ENCODE data around the gene E2F4. TPM values are rescaled to one million over a fixed set of nuclear protein-coding genes. Genes with fewer than 3 reads are reported as not detected.

Gene E2F4
- total and polyA plus RNA-seq, 10 donors: 40.8 to 134 (median 68.7) TPM

GRCh38 chr16:67243481-67243880 is 51.5 kb downstream of the E2F4 start:
- intact Hi-C loops (cut with DNase I; ENCODE audit: low total_unique reads): no loop called here
- Histone ChIP-seq H3K36me3 (peaks cover 0 to 46% (median 15%) of the 10 kb centered on the region in 6 donors), H3K27ac (peak overlapping the region; percentile 89 to 96 (median 92)), H3K4me1 (peaks cover 57 to 97% (median 85%) of the 10 kb centered on the region in 6 donors), H3K9me3 (no peaks in the 10 kb centered on the region), H3K4me3 (peak overlapping the region in 5 of 8 donors; percentile 87 to 95 (median 93)), H3K27me3 (replicated peaks in 1 of 7) (peaks cover 0 to 6% (median 0%) of the 10 kb centered on the region in 7 donors)
- TF ChIP-seq CTCF (IDR thresholded peaks at IDR 0.05 in 8 of 11, conservative IDR thresholded peaks at IDR 0.05 in 3 of 11): no peak
- no peak for TF ChIP-seq POLR2A (IDR thresholded peaks at IDR 0.05)
- no peak for TF ChIP-seq POLR2AphosphoS5 (IDR thresholded peaks at IDR 0.05)
- WGBS, 5 donors: 56 to 76% (median 67%) methylated on average over 4 of the region's 4 CpGs
- DNase-seq: peak; percentile 73

GRCh38 chr16:67244387-67245185 is 52.6 kb downstream of the E2F4 start:
- H3K4me1 ChIP-seq: peaks cover 57 to 97% (median 88%) of the 10 kb centered on the region in 6 donors
- TF ChIP-seq CTCF (IDR thresholded peaks at IDR 0.05 in 8 of 11, conservative IDR thresholded peaks at IDR 0.05 in 3 of 11) (peak in 4 of 11 experiments; percentile 9 to 30 (median 19)), POLR2A (IDR thresholded peaks at IDR 0.05) (no peak), POLR2AphosphoS5 (IDR thresholded peaks at IDR 0.05) (peak; percentile 47 to 83 (median 71))
- peak overlapping the region; percentile 89 to 96 (median 92) for H3K27ac ChIP-seq
- H3K9me3 ChIP-seq: no peaks in the 10 kb centered on the region
- 0 to 15% (median 5%) methylated on average over 5 of the region's 5 CpGs for WGBS, 5 donors
- DNase-seq: peak; percentile 95
- intact Hi-C loops (cut with DNase I; ENCODE audit: low total_unique reads): no loop called here
- peaks cover 0 to 35% (median 4%) of the 10 kb centered on the region in 6 donors for H3K36me3 ChIP-seq
- peak overlapping the region in 7 of 8 donors; percentile 87 to 95 (median 93) for H3K4me3 ChIP-seq
- peaks cover 0 to 17% (median 7%) of the 10 kb centered on the region in 7 donors for H3K27me3 ChIP-seq (replicated peaks in 1 of 7)

- Histone ChIP-seq H3K36me3 (peaks cover 0 to 29% (median 1%) of the 10 kb centered on the region in 6 donors), H3K27me3 (replicated peaks in 1 of 7) (peaks cover 0 to 23% (median 7%) of the 10 kb centered on the region in 7 donors), H3K9me3 (no peaks in the 10 kb centered on the region), H3K4me3 (peak overlapping the region; percentile 65 to 95 (median 93)), H3K27ac (peak overlapping the region; percentile 89 to 96 (median 92)), H3K4me1 (peaks cover 56 to 97% (median 84%) of the 10 kb centered on the region in 6 donors)
- intact Hi-C loops (cut with DNase I; ENCODE audit: low total_unique reads): no loop called here
- WGBS, 5 donors: 31 to 48% (median 39%) methylated on average over 4 of the region's 4 CpGs
- no peak for TF ChIP-seq POLR2AphosphoS5 (IDR thresholded peaks at IDR 0.05)
- TF ChIP-seq POLR2A (IDR thresholded peaks at IDR 0.05): no peak
- TF ChIP-seq CTCF (IDR thresholded peaks at IDR 0.05 in 8 of 11, conservative IDR thresholded peaks at IDR 0.05 in 3 of 11): no peak
- DNase-seq: peak; percentile 74
Observed at GRCh38 chr16:67245186-67245585, 53.2 kb downstream of the E2F4 start.

- Histone ChIP-seq H3K27me3 (replicated peaks in 1 of 7) (peaks cover 0 to 28% (median 7%) of the 10 kb centered on the region in 7 donors), H3K27ac (peak overlapping the region; percentile 89 to 96 (median 92)), H3K4me3 (peak overlapping the region; percentile 65 to 95 (median 93)), H3K36me3 (peaks cover 0 to 24% (median 0%) of the 10 kb centered on the region in 6 donors), H3K4me1 (peaks cover 51 to 94% (median 79%) of the 10 kb centered on the region in 6 donors), H3K9me3 (no peaks in the 10 kb centered on the region)
- TF ChIP-seq POLR2AphosphoS5 (IDR thresholded peaks at IDR 0.05): no peak
- TF ChIP-seq CTCF (IDR thresholded peaks at IDR 0.05 in 8 of 11, conservative IDR thresholded peaks at IDR 0.05 in 3 of 11): no peak
- TF ChIP-seq POLR2A (IDR thresholded peaks at IDR 0.05): no peak
- WGBS, 5 donors: 21 to 41% (median 31%) methylated on average over 7 to 8 of the region's 8 CpGs
- intact Hi-C loops (cut with DNase I; ENCODE audit: low total_unique reads): no loop called here
- DNase-seq: no peak
Observed at GRCh38 chr16:67245674-67246080, 53.7 kb downstream of the E2F4 start.

Measured in spleen (tissue), 11 donors.